HG02571 (cell line): ENCODE data around the gene DUSP7.

Source experiments
- ATAC-seq: cut with Tn5 transposase; IDR thresholded peaks from one replicate; pipeline ENCODE4 v1.9.1; 2021; ENCODE audit warnings: mild to moderate bottlenecking, moderate library complexity; ENCODE audit not compliant: unreplicated experiment

The DUSP7 gene

DNA sequence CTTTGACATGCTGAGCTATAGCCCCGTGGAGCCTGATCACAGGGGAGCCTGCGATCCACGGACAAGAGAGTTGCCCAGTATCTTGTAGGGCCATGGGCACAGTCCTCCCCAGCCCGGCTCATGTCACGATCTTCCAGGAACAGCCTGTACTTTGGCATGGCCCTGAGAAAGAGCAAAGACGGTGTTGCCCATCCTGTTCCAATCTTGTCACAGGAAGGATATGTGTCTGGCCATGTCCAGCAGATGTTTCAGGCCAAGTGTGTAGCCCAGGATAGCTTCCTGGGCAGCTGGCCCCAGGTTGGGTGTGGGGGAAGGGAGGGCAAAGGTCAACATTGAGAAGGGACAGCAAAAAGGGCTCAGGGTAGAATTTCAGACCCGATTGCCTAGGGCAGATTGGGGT is 43.7 kb downstream of the DUSP7 start:
- ATAC-seq = no peak

- ATAC-seq = no peak
Observed at GRCh38 chr3:52010431-52010830, 45.9 kb downstream of the DUSP7 start.

DNA sequence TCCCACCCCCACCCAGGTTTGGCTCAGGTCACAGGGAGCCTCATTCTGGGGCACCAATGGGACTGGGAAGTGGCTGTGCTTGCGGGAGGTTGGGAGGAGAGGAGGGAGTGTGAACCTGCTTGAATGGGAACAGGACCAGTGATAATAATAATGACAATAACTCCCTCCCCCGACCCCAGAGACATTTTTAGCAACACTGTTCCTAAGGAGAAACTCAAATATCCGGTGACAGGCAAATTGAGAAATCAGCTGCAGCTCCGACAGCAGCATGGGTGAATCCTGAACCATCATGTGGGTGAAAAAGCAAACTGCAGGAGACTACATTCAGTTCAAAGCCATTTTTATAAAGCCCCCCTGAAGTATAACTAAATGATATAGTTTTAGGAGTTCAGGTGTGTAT is 49.1 kb downstream of the DUSP7 start:
- no peak for ATAC-seq

GRCh38 chr3:52006820-52007133 is 49.6 kb downstream of the DUSP7 start:
- ATAC-seq = no peak

GRCh38 chr3:52006017-52006819 is 50.2 kb downstream of the DUSP7 start:
- no peak for ATAC-seq

DNA sequence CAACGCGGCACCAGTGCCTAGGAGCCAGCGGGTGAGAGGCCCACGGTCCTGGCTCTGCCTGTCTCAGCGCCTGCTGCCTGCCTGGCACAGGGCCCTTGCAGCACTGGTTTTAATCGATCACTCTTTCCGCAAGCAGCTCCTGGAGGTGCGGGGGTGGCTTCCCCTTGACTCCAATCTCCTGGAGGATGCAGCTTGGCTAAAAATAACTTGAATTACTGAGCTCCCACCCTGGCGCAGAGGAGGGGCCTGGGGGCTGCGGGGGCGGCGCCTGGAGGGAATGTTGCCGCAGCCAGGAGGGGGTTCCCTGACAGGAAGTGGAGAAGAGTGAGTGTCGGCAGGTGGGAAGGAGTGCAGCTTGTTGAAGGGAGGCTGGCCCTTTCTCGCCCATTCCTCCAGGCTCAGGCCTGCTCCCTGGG is 50.8 kb downstream of the DUSP7 start:
- no peak for ATAC-seq

GRCh38 chr3:52004906-52005395 is 51.4 kb downstream of the DUSP7 start:
- no peak for ATAC-seq

- ATAC-seq = no peak
Observed at GRCh38 chr3:52004163-52004787, 52.1 kb downstream of the DUSP7 start.

- ATAC-seq = no peak
Observed at GRCh38 chr3:52002748-52003147, 53.6 kb downstream of the DUSP7 start.

- ATAC-seq = no peak
Observed at GRCh38 chr3:52001443-52001974, 54.9 kb downstream of the DUSP7 start.

- no peak for ATAC-seq
Observed at GRCh38 chr3:51999846-52000245, 56.5 kb downstream of the DUSP7 start.
